CD14-positive monocyte (primary cell): ENCODE data around the gene ANO9. TPM values are rescaled to one million over a fixed set of nuclear protein-coding genes. Genes with fewer than 3 reads are reported as not detected.

ENCODE experiments used
- DNase-seq, 3 donors: peaks; one replicate each; pipeline ENCODE4 v3.0.0-alpha.2; 2011 to 2022
- H2AFZ ChIP-seq: 2 replicates; pipeline ENCODE4 v1.6.0; 2012; ENCODE audit warnings: mild to moderate bottlenecking, low read depth, low read length, inconsistent platforms; ENCODE audit not compliant: insufficient read depth, poor library complexity, severe bottlenecking
- H3K27ac ChIP-seq, 2 donors: 1 replicate in 1 of 2; 2 replicates in 1 of 2; pipeline ENCODE4 v1.5.1; 2012 to 2013; ENCODE audit warnings: low read length in 2 of 2, control low read depth in 1 of 2, inconsistent platforms in 1 of 2, low read depth in 1 of 2, mild to moderate bottlenecking in 1 of 2
- H3K27me3 ChIP-seq, 2 donors: one replicate each; pipeline versions ENCODE4 v1.6.0 to v1.6.1; 2011 to 2013; ENCODE audit warnings: low read length in 2 of 2; ENCODE audit not compliant: control insufficient read depth in 2 of 2, insufficient read depth in 2 of 2
- H3K36me3 ChIP-seq, 2 donors: replicated peaks in 1 of 2; 1 replicate in 1 of 2; 2 replicates in 1 of 2; pipeline versions ENCODE4 v1.5.1 to v1.6.1; 2012 to 2013; ENCODE audit warnings: low read length in 2 of 2, control low read depth in 1 of 2, inconsistent platforms in 1 of 2, mild to moderate bottlenecking in 1 of 2; ENCODE audit not compliant: insufficient read depth in 2 of 2, control insufficient read depth in 1 of 2
- H3K4me1 ChIP-seq, 2 donors: 1 replicate in 1 of 2; 2 replicates in 1 of 2; pipeline versions ENCODE4 v1.5.1 to v1.6.1; 2012 to 2013; ENCODE audit warnings: low read length in 2 of 2, control low read depth in 1 of 2, inconsistent platforms in 1 of 2, mild to moderate bottlenecking in 1 of 2, moderate library complexity in 1 of 2; ENCODE audit not compliant: insufficient read depth in 2 of 2, control insufficient read depth in 1 of 2
- H3K4me2 ChIP-seq: replicated peaks from 2 replicates; pipeline ENCODE3; 2012; ENCODE audit warnings: low read length, moderate library complexity, mild to moderate bottlenecking; ENCODE audit not compliant: poor library complexity, severe bottlenecking; ENCODE audit errors: extremely low read depth
- H3K4me3 ChIP-seq, 3 experiments: fragments of 200-600 bp in 1 of 3; sonication (generic) in 1 of 3; replicated peaks in 1 of 3; 1 replicate in 2 of 3; 2 replicates in 1 of 3; pipeline ENCODE4 v1.5.1; 2011 to 2013; ENCODE audit warnings: low read length in 3 of 3, mild to moderate bottlenecking in 3 of 3, control low read depth in 2 of 3, low read depth in 2 of 3, inconsistent platforms in 1 of 3, moderate library complexity in 1 of 3
- H3K79me2 ChIP-seq: 2 replicates; pipeline ENCODE4 v1.6.0; 2012; ENCODE audit warnings: mild to moderate bottlenecking, control low read depth, inconsistent platforms, low read length, moderate library complexity; ENCODE audit not compliant: insufficient read depth
- H3K9ac ChIP-seq: 2 replicates; pipeline ENCODE4 v1.6.0; 2017; ENCODE audit warnings: low read length, mild to moderate bottlenecking; ENCODE audit not compliant: insufficient read depth, poor library complexity, severe bottlenecking
- H3K9me3 ChIP-seq, 2 donors: replicated peaks in 1 of 2; 1 replicate in 1 of 2; 2 replicates in 1 of 2; pipeline versions ENCODE4 v1.5.1 to v1.6.1; 2012 to 2013; ENCODE audit warnings: low read length in 2 of 2, control low read depth in 1 of 2; ENCODE audit not compliant: control insufficient read depth in 1 of 2, insufficient read depth in 1 of 2
- H4K20me1 ChIP-seq: 2 replicates; pipeline ENCODE4 v1.6.0; 2012; ENCODE audit warnings: mild to moderate bottlenecking, low read length, control low read depth, moderate library complexity; ENCODE audit not compliant: insufficient read depth
- H3K27ac Mint-ChIP-seq, 7 donors: one replicate each; pipeline ENCODE4 v1.8.0; 2020; ENCODE audit warnings: mild to moderate bottlenecking in 7 of 7, mixed read lengths in 7 of 7, moderate library complexity in 6 of 7, inconsistent platforms in 2 of 7
- H3K27me3 Mint-ChIP-seq, 3 donors: one replicate each; pipeline ENCODE4 v1.8.0; 2021 to 2022; ENCODE audit warnings: low read depth in 3 of 3, mild to moderate bottlenecking in 3 of 3, mixed read lengths in 3 of 3, moderate library complexity in 3 of 3, inconsistent platforms in 1 of 3
- H3K36me3 Mint-ChIP-seq, 2 donors: one replicate each; pipeline ENCODE4 v1.8.0; 2020; ENCODE audit warnings: mixed read lengths in 2 of 2, inconsistent platforms in 1 of 2, mild to moderate bottlenecking in 1 of 2
- H3K4me1 Mint-ChIP-seq: one replicate; pipeline ENCODE4 v1.8.0; 2020; ENCODE audit warnings: mild to moderate bottlenecking, mixed read lengths
- H3K4me3 Mint-ChIP-seq, 2 donors: one replicate each; pipeline ENCODE4 v1.8.0; 2020; ENCODE audit warnings: mild to moderate bottlenecking in 2 of 2, mixed read lengths in 2 of 2, moderate library complexity in 1 of 2
- H3K9me3 Mint-ChIP-seq, 7 donors: one replicate each; pipeline ENCODE4 v1.8.0; 2020 to 2022; ENCODE audit warnings: mixed read lengths in 7 of 7, mild to moderate bottlenecking in 6 of 7, moderate library complexity in 6 of 7, inconsistent platforms in 2 of 7
- CTCF ChIP-seq: fragments of 200-600 bp; IDR thresholded peaks from one replicate; pipeline ENCODE4 v1.8.0; 2022; ENCODE audit warnings: antibody characterized with exemption, mild to moderate bottlenecking
- WGBS: methylation state at CpG from one replicate; pipeline ENCODE4 v1.1.5; 2013; ENCODE audit warnings: missing lambda C conversion rate; ENCODE audit not compliant: insufficient coverage; 5-methylcytosine and 5-hydroxymethylcytosine counted together
- intact Hi-C, 2 donors: fragments of 100-400 bp; cut with micrococcal nuclease; formaldehyde crosslinking; loops; one replicate each; pipeline versions ENCODE4 v1.15.0 to v1.15.1; 2023
- polyA plus RNA-seq, 3 donors: library from polyadenylated mRNA; depleted of rRNA in 1 of 3; unstranded in 2 of 3; stranded (reverse) in 1 of 3; fragments of 300-500 nt in 2 of 3; fragments of >200 nt in 1 of 3; fragmentation: Illumina TruSeq in 2 of 3; gene quantifications; 1 replicate in 2 of 3; 2 replicates in 1 of 3; pipeline ENCODE4 v1.2.3, GENCODE V29; 2012 to 2021

The ANO9 gene
- polyA plus RNA-seq, 3 donors: 0.18 to 0.24 TPM; not detected in 1

DNA sequence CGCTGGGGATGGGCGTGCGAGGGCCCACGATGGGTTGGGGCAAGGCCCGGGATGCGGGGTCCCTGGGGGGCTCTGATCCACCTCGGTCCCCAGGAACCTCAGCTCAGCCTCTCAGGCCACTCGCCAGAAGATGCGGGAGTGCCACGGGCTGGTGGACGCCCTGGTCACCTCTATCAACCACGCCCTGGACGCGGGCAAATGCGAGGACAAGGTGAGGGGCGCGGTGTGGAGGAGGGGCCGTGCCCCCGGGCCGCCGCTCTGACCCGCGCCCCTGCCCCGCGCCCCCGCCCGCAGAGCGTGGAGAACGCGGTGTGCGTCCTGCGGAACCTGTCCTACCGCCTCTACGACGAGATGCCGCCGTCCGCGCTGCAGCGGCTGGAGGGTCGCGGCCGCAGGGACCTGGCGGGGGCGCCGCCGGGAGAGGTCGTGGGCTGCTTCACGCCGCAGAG lies 41.5 kb downstream of the ANO9 start:
- no peaks in the 10 kb centered on the region for H3K79me2 ChIP-seq
- H2AFZ ChIP-seq: no peak overlapping the region
- Mint-ChIP-seq H3K4me1 (peaks cover 4% of the 10 kb centered on the region), H3K4me3 (no peak overlapping the region), H3K27ac (no peak overlapping the region), H3K36me3 (no peaks in the 10 kb centered on the region), H3K9me3 (peaks cover 0 to 10% (median 7%) of the 10 kb centered on the region in 7 donors), H3K27me3 (peaks cover 2 to 33% (median 28%) of the 10 kb centered on the region in 3 donors)
- TF ChIP-seq CTCF: no peak
- no peak overlapping the region for H3K9ac ChIP-seq
- peaks cover 0 to 6% of the 10 kb centered on the region in 2 donors for H3K27me3 ChIP-seq
- DNase-seq: no peak
- H3K36me3 ChIP-seq: no peaks in the 10 kb centered on the region
- no peaks in the 10 kb centered on the region for H4K20me1 ChIP-seq
- peaks cover 7 to 11% of the 10 kb centered on the region in 2 donors for H3K4me1 ChIP-seq
- H3K4me3 ChIP-seq: no peak overlapping the region
- H3K4me2 ChIP-seq: no peak overlapping the region
- 47% methylated on average over 43 of the region's 50 CpGs for WGBS
- peaks cover 7 to 13% of the 10 kb centered on the region in 2 donors for H3K9me3 ChIP-seq
- no peak overlapping the region for H3K27ac ChIP-seq
- intact Hi-C loops: no loop called here

DNA sequence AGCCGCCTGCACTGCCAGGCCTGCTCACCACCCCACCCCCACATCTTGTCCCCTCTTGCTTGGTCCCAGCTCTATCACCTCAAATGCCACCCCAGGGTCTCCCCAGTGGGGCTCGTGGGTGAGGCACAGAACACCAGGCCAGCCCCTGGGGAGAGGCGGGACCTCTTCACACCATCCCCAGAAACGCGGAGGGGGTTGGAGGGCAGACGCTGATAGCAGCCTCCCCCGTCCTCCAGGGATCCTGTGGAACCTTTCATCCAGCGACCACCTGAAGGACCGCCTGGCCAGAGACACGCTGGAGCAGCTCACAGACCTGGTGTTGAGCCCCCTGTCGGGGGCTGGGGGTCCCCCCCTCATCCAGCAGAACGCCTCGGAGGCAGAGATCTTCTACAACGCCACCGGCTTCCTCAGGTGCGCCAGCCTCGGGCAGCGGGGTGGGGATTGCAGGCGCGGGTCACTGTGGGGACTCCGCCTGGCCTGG lies 42.0 kb downstream of the ANO9 start:
- TF ChIP-seq CTCF: no peak
- Histone ChIP-seq H3K9me3 (peaks cover 7 to 13% of the 10 kb centered on the region in 2 donors), H3K36me3 (no peaks in the 10 kb centered on the region), H3K79me2 (no peaks in the 10 kb centered on the region), H2AFZ (no peak overlapping the region), H3K4me3 (no peak overlapping the region), H3K27ac (no peak overlapping the region), H3K4me1 (peaks cover 7 to 11% of the 10 kb centered on the region in 2 donors), H3K9ac (no peak overlapping the region), H3K27me3 (peaks cover 0 to 6% of the 10 kb centered on the region in 2 donors), H3K4me2 (no peak overlapping the region), H4K20me1 (no peaks in the 10 kb centered on the region)
- peaks cover 0 to 10% (median 7%) of the 10 kb centered on the region in 7 donors for H3K9me3 Mint-ChIP-seq
- peaks cover 2 to 33% (median 28%) of the 10 kb centered on the region in 3 donors for H3K27me3 Mint-ChIP-seq
- H3K36me3 Mint-ChIP-seq: no peaks in the 10 kb centered on the region
- no peak for DNase-seq
- 72% methylated on average over 21 of the region's 21 CpGs for WGBS
- H3K4me1 Mint-ChIP-seq: peaks cover 4% of the 10 kb centered on the region
- intact Hi-C loops: no loop called here
- peak overlapping the region in 1 of 7 donors; percentile 18 for H3K27ac Mint-ChIP-seq
- H3K4me3 Mint-ChIP-seq: no peak overlapping the region
